ENCODE results near the gene RGL4.
"Not testable (repeated sequence)": the region's sequence is repeated elsewhere in the genome, so short reads cannot be mapped to it uniquely, and the experiment has no call there.

Gene RGL4

GRCh38 chr22:23690713-23691112 is at the start of gene RGL4:
RGL4 (plus strand) TSS chr22:23691013; CDS start chr22:23692031, 1,018 bp downstream.
- DNase-seq, result no peak

GRCh38 chr22:23646526-23646925 is 44.3 kb upstream of the RGL4 start:
- DNase-seq, result not testable (repeated sequence)

- no peak for DNase-seq
Observed at GRCh38 chr22:23649071-23649501, 41.7 kb upstream of the RGL4 start.

- DNase-seq, result no peak
Observed at GRCh38 chr22:23651676-23652075, 39.1 kb upstream of the RGL4 start.

- no peak for DNase-seq
Observed at GRCh38 chr22:23652286-23652685, 38.5 kb upstream of the RGL4 start.

- DNase-seq, result no peak
Observed at GRCh38 chr22:23652711-23653110, 38.1 kb upstream of the RGL4 start.

GRCh38 chr22:23655891-23656475 is 34.8 kb upstream of the RGL4 start:
- DNase-seq, result no peak

- DNase-seq, result no peak
Observed at GRCh38 chr22:23657727-23658126, 33.1 kb upstream of the RGL4 start.

GRCh38 chr22:23660381-23660780 is 30.4 kb upstream of the RGL4 start:
- not testable (repeated sequence) for DNase-seq

- DNase-seq, result no peak
Observed at GRCh38 chr22:23670378-23671295, 20.2 kb upstream of the RGL4 start.

- not testable (repeated sequence) for DNase-seq
Observed at GRCh38 chr22:23671387-23671786, 19.4 kb upstream of the RGL4 start.

- DNase-seq, result not testable (repeated sequence)
Observed at GRCh38 chr22:23672307-23673049, 18.3 kb upstream of the RGL4 start.

GRCh38 chr22:23673050-23673620 is 17.7 kb upstream of the RGL4 start:
- no peak for DNase-seq

GRCh38 chr22:23673826-23674690 is 16.8 kb upstream of the RGL4 start:
- no peak for DNase-seq

- DNase-seq, result not testable (repeated sequence)
Observed at GRCh38 chr22:23674886-23675501, 15.8 kb upstream of the RGL4 start.

- DNase-seq, result no peak
Observed at GRCh38 chr22:23675502-23676415, 15.1 kb upstream of the RGL4 start.

- not testable (repeated sequence) for DNase-seq
Observed at GRCh38 chr22:23676841-23677700, 13.7 kb upstream of the RGL4 start.

GRCh38 chr22:23677701-23677995 is 13.2 kb upstream of the RGL4 start:
- DNase-seq, result no peak

- DNase-seq, result no peak
Observed at GRCh38 chr22:23678133-23678532, 12.7 kb upstream of the RGL4 start.
